ENCODE data around the gene AURKAIP1. TPM values are rescaled to one million over a fixed set of nuclear protein-coding genes. Genes with fewer than 3 reads are reported as not detected.

AURKAIP1 gene
- total and polyA plus RNA-seq, 2 of the 13 experiments (the other 11 are each of a cell fraction or from before 2014, with no cell fraction given), result 69.5 to 175 TPM

GRCh38 chr1:1421147-1421906 lies 46.3 kb upstream of the AURKAIP1 start, which contains the start of gene ANKRD65 (continued):
- TF ChIP-seq MTA3 (CRISPR knock-in tag; IDR thresholded peaks at IDR 0.05) (no peak), ZNF672 (CRISPR knock-in tag; IDR thresholded peaks at IDR 0.05) (no peak), PCBP1 (IDR thresholded peaks at IDR 0.05; ENCODE audit: borderline replicate concordance, low read depth, low read length) (peak; percentile 55; the same call in 1 of the 2 replicates), ZMAT3 (CRISPR knock-in tag; conservative IDR thresholded peaks at IDR 0.05) (no peak), HNRNPL (IDR thresholded peaks at IDR 0.05; ENCODE audit: low read depth, low read length) (peak; percentile 99), BCL6 (CRISPR knock-in tag; IDR thresholded peaks at IDR 0.05) (peak; percentile 35; the same call in 1 of the 2 replicates), ZNF75D (CRISPR knock-in tag; IDR thresholded peaks at IDR 0.05; ENCODE audit: borderline replicate concordance) (no peak), KAT7 (CRISPR knock-in tag; IDR thresholded peaks at IDR 0.05; ENCODE audit: borderline replicate concordance) (no peak), ZNF234 (CRISPR knock-in tag; conservative IDR thresholded peaks at IDR 0.05) (no peak), LRRFIP1 (CRISPR knock-in tag; conservative IDR thresholded peaks at IDR 0.05) (no peak), ARID2 (CRISPR knock-in tag; IDR thresholded peaks at IDR 0.05; ENCODE audit: borderline replicate concordance) (no peak), SRF (IDR thresholded peaks at IDR 0.05; ENCODE audit: low read depth, low read length) (no peak), FOXK1 (CRISPR knock-in tag; IDR thresholded peaks at IDR 0.05; ENCODE audit: borderline replicate concordance, low read depth) (peak; percentile 27; the same call in 1 of the 2 replicates), HNF4G (IDR thresholded peaks at IDR 0.05; ENCODE audit: borderline replicate concordance, low read depth, low read length) (0 out of 2 replicates have a peak, but pooled peaks have one; percentile 40), HNF4G (CRISPR knock-in tag; IDR thresholded peaks at IDR 0.05; ENCODE audit: borderline replicate concordance, low read depth) (no peak), ELK4 (CRISPR knock-in tag; IDR thresholded peaks at IDR 0.05; ENCODE audit: borderline replicate concordance) (no peak), REST (IDR thresholded peaks at IDR 0.05; ENCODE audit: borderline replicate concordance in 1 of 2, low read depth in 1 of 2, low read length in 2 of 2) (no peak), PHB2 (IDR thresholded peaks at IDR 0.05; ENCODE audit: partially characterized antibody) (no peak), AGO2 (optimal IDR thresholded peaks at IDR 0.05; ENCODE audit: low read depth, low read length) (peak; percentile 78), AHR (CRISPR knock-in tag; IDR thresholded peaks at IDR 0.05) (peak; percentile 71; the same call in 1 of the 2 replicates), CSRNP1 (CRISPR knock-in tag; IDR thresholded peaks at IDR 0.05) (0 out of 2 replicates have a peak, but pooled peaks have one; percentile 24)
